Hepatocyte (in vitro differentiated cells): ENCODE results near the gene DBX2.

Experiments used
- CTCF ChIP-seq: fragments of 200-600 bp; sonication (generic); IDR thresholded peaks from 2 replicates; pipeline ENCODE4 v1.5.1; 2016; ENCODE audit warnings: antibody characterized with exemption, mild to moderate bottlenecking; ENCODE audit not compliant: poor library complexity
- EZH2 ChIP-seq: fragments of 200-600 bp; sonication (generic); IDR thresholded peaks from 2 replicates; pipeline ENCODE4 v1.6.1; 2016; ENCODE audit warnings: antibody characterized with exemption, mild to moderate bottlenecking, borderline replicate concordance
- EZH2phosphoT487 ChIP-seq: fragments of 200-600 bp; sonication (generic); IDR thresholded peaks from one replicate; pipeline ENCODE4 v1.6.1; 2018; ENCODE audit warnings: antibody characterized with exemption, mild to moderate bottlenecking, low read depth, moderate library complexity; ENCODE audit not compliant: unreplicated experiment, severe bottlenecking

- TF ChIP-seq CTCF: no peak
- no peak for TF ChIP-seq EZH2
- TF ChIP-seq EZH2phosphoT487: no peak
These were observed 24.8 kb upstream of the DBX2 start for GRCh38 chr12:45075587-45076282.
